Endothelial cell (in vitro differentiated cells): ENCODE measurements around the gene PES1. TPM values are rescaled to one million over a fixed set of nuclear protein-coding genes. Genes with fewer than 3 reads are reported as not detected.
"Not testable (repeated sequence)": the region's sequence is repeated elsewhere in the genome, so short reads cannot be mapped to it uniquely, and the experiment has no call there.

Source experiments
- DNase-seq: peaks from one replicate; pipeline ENCODE4 v3.0.0; 2021; ENCODE audit warnings: low spot score
- H3K27ac Mint-ChIP-seq: one replicate; pipeline ENCODE4 v1.8.0; 2021; ENCODE audit warnings: mixed read lengths, inconsistent platforms; ENCODE audit not compliant: unreplicated experiment
- H3K27me3 Mint-ChIP-seq: one replicate; pipeline ENCODE4 v1.8.0; 2021; ENCODE audit warnings: mild to moderate bottlenecking, moderate library complexity, mixed read lengths, inconsistent platforms; ENCODE audit not compliant: unreplicated experiment
- H3K36me3 Mint-ChIP-seq: one replicate; pipeline ENCODE4 v1.8.0; 2021; ENCODE audit warnings: mild to moderate bottlenecking, low read depth, mixed read lengths, inconsistent platforms; ENCODE audit not compliant: unreplicated experiment
- H3K4me1 Mint-ChIP-seq: one replicate; pipeline ENCODE4 v1.8.0; 2021; ENCODE audit warnings: mild to moderate bottlenecking, mixed read lengths, inconsistent platforms; ENCODE audit not compliant: unreplicated experiment
- H3K4me3 Mint-ChIP-seq: one replicate; pipeline ENCODE4 v1.8.0; 2021; ENCODE audit warnings: mild to moderate bottlenecking, mixed read lengths, inconsistent platforms; ENCODE audit not compliant: unreplicated experiment
- H3K9me3 Mint-ChIP-seq: one replicate; pipeline ENCODE4 v1.8.0; 2021; ENCODE audit warnings: mixed read lengths, inconsistent platforms; ENCODE audit not compliant: unreplicated experiment
- CTCF ChIP-seq: fragments of 200-600 bp; sonication (generic); IDR thresholded peaks from one replicate; pipeline ENCODE4 v1.5.0; 2021; ENCODE audit warnings: antibody characterized with exemption; ENCODE audit not compliant: unreplicated experiment
- total RNA-seq: library from RNA; stranded (reverse); fragmentation: NEBNext Ultra II Directional; extraction: Animal tissue kit (Norgen Biotek cat#: 25700); gene quantifications from one replicate; pipeline ENCODE4 v1.2.1, GENCODE V29; 2021; ENCODE audit not compliant: unreplicated experiment

PES1 gene
- total RNA-seq, 1 donor from 2014 or later: 84.0 TPM

GRCh38 chr22:30627471-30627870 is 35.8 kb upstream of the PES1 start:
- TF ChIP-seq CTCF: no peak
- H3K36me3 Mint-ChIP-seq: peaks cover 11% of the 10 kb centered on the region

GRCh38 chr22:30626413-30626812 is 34.7 kb upstream of the PES1 start:
- Mint-ChIP-seq H3K27me3 (peaks cover 4% of the 10 kb centered on the region), H3K4me1 (peaks cover 5% of the 10 kb centered on the region), H3K9me3 (no peaks in the 10 kb centered on the region), H3K27ac (no peak overlapping the region), H3K4me3 (no peak overlapping the region), H3K36me3 (peaks cover 19% of the 10 kb centered on the region)
- no peak for DNase-seq
- TF ChIP-seq CTCF: no peak

More at GRCh38 chr22:30627471-30627870, 35.8 kb upstream of the PES1 start:
- Mint-ChIP-seq H3K27ac (no peak overlapping the region), H3K9me3 (no peaks in the 10 kb centered on the region), H3K4me3 (no peak overlapping the region), H3K27me3 (no peaks in the 10 kb centered on the region), H3K4me1 (peaks cover 5% of the 10 kb centered on the region)
- no peak for DNase-seq

- not testable (repeated sequence) for H3K9me3 Mint-ChIP-seq, H3K4me1 Mint-ChIP-seq, DNase-seq, H3K27me3 Mint-ChIP-seq, H3K27ac Mint-ChIP-seq, H3K4me3 Mint-ChIP-seq
- H3K36me3 Mint-ChIP-seq: peaks cover 42% of the 10 kb centered on the region
These were observed 28.2 kb upstream of the PES1 start for GRCh38 chr22:30619909-30620308.

- Mint-ChIP-seq H3K27me3 (peaks cover 4% of the 10 kb centered on the region), H3K36me3 (peaks cover 46% of the 10 kb centered on the region), H3K9me3 (no peaks in the 10 kb centered on the region), H3K4me1 (no peaks in the 10 kb centered on the region), H3K27ac (no peak overlapping the region), H3K4me3 (no peak overlapping the region)
- no peak for DNase-seq
- TF ChIP-seq CTCF: no peak
These were observed 26.1 kb upstream of the PES1 start for GRCh38 chr22:30617819-30618218.

GRCh38 chr22:30615543-30615954 is 23.8 kb upstream of the PES1 start:
- TF ChIP-seq CTCF: no peak
- H3K27ac Mint-ChIP-seq: no peak overlapping the region
- H3K4me3 Mint-ChIP-seq: peak overlapping the region; percentile 31
- H3K9me3 Mint-ChIP-seq: no peaks in the 10 kb centered on the region
- H3K27me3 Mint-ChIP-seq: no peaks in the 10 kb centered on the region
- peaks cover 36% of the 10 kb centered on the region for H3K36me3 Mint-ChIP-seq
- peaks cover 2% of the 10 kb centered on the region for H3K4me1 Mint-ChIP-seq
- no peak for DNase-seq

- Mint-ChIP-seq H3K36me3 (peaks cover 36% of the 10 kb centered on the region), H3K27ac (no peak overlapping the region), H3K4me3 (no peak overlapping the region)
These were observed 23.2 kb upstream of the PES1 start for GRCh38 chr22:30614879-30615278.

More at GRCh38 chr22:30614879-30615278, 23.2 kb upstream of the PES1 start:
- Mint-ChIP-seq H3K27me3 (no peaks in the 10 kb centered on the region), H3K9me3 (no peaks in the 10 kb centered on the region), H3K4me1 (peaks cover 7% of the 10 kb centered on the region)
- TF ChIP-seq CTCF: no peak
- no peak for DNase-seq
